Neural cell (in vitro differentiated cells): Measurements from ENCODE around the gene ZIC4. TPM values are rescaled to one million over a fixed set of nuclear protein-coding genes. Genes with fewer than 3 reads are reported as not detected.

Source experiments
- H2AFZ ChIP-seq: fragments of 200-600, 300-800 bp; sonication (generic), shearing (Covaris generic); 2 replicates; pipeline ENCODE4 v1.6.0; 2014; ENCODE audit warnings: low read depth, mild to moderate bottlenecking, antibody characterized with exemption, low read length, moderate library complexity
- H3F3A ChIP-seq: fragments of 200-600 bp; shearing (Covaris generic); 2 replicates; pipeline ENCODE4 v1.6.1; 2016; ENCODE audit warnings: mild to moderate bottlenecking, moderate library complexity, mixed read lengths, antibody characterized with exemption, low read length; ENCODE audit not compliant: insufficient read depth, poor library complexity, severe bottlenecking
- H3K27ac ChIP-seq: fragments of 200-600, 300-800 bp; sonication (generic), shearing (Covaris generic); 2 replicates; pipeline ENCODE4 v1.5.1; 2014; ENCODE audit warnings: mild to moderate bottlenecking, low read length, moderate library complexity
- H3K27me3 ChIP-seq: fragments of 300-800, 200-600 bp; sonication (generic), shearing (Covaris generic); 2 replicates; pipeline ENCODE4 v1.6.0; 2014; ENCODE audit warnings: mild to moderate bottlenecking, low read depth, low read length, moderate library complexity; ENCODE audit not compliant: insufficient read depth
- H3K36me3 ChIP-seq: fragments of 300-800, 200-600 bp; sonication (generic), shearing (Covaris generic); 2 replicates; pipeline ENCODE4 v1.5.1; 2014; ENCODE audit warnings: mild to moderate bottlenecking, antibody characterized with exemption, low read length, moderate library complexity; ENCODE audit not compliant: insufficient read depth
- H3K4me2 ChIP-seq: fragments of 300-800, 200-600 bp; sonication (generic), shearing (Covaris generic); 2 replicates; pipeline ENCODE4 v1.6.0; 2014; ENCODE audit warnings: mild to moderate bottlenecking, low read length
- H3K4me3 ChIP-seq: fragments of 300-800, 200-600 bp; sonication (generic), shearing (Covaris generic); 2 replicates; pipeline ENCODE4 v1.5.1; 2014; ENCODE audit warnings: mild to moderate bottlenecking, low read length, moderate library complexity
- H3K79me2 ChIP-seq: fragments of 200-600 bp; shearing (Covaris generic); replicated peaks from 2 replicates; pipeline ENCODE4 v1.6.0; 2014; ENCODE audit warnings: mild to moderate bottlenecking, low read length, moderate library complexity; ENCODE audit not compliant: insufficient read depth
- H3K9ac ChIP-seq: fragments of 300-800, 200-600 bp; sonication (generic), shearing (Covaris generic); 2 replicates; pipeline ENCODE4 v1.6.1; 2016; ENCODE audit warnings: mild to moderate bottlenecking, low read length, mixed read lengths
- H3K9me2 ChIP-seq: fragments of 200-600 bp; shearing (Covaris generic); 2 replicates; pipeline ENCODE4 v1.6.1; 2016; ENCODE audit warnings: mild to moderate bottlenecking, low read length, mixed read lengths; ENCODE audit not compliant: insufficient read depth
- H3K9me3 ChIP-seq: fragments of 200-600, 300-800 bp; sonication (generic), shearing (Covaris generic); 2 replicates; pipeline ENCODE4 v1.6.1; 2016; ENCODE audit warnings: mild to moderate bottlenecking, mixed run types, low read length, moderate library complexity, mixed read lengths
- H4K20me1 ChIP-seq: fragments of 200-600 bp; shearing (Covaris generic); 2 replicates; pipeline ENCODE4 v1.6.1; 2016; ENCODE audit warnings: mild to moderate bottlenecking, mixed run types; ENCODE audit not compliant: insufficient read depth
- CTCF ChIP-seq: fragments of 450-650 bp; IDR thresholded peaks from 2 replicates; pipeline ENCODE4 v1.5.1; 2014; ENCODE audit warnings: antibody characterized with exemption, mild to moderate bottlenecking, moderate library complexity; ENCODE audit not compliant: poor library complexity, severe bottlenecking
- EP300 ChIP-seq: fragments of 450-650 bp; conservative IDR thresholded peaks from 2 replicates; pipeline ENCODE4 v1.6.1; 2014; ENCODE audit warnings: antibody characterized with exemption, mild to moderate bottlenecking, moderate library complexity; ENCODE audit not compliant: poor library complexity, severe bottlenecking
- MXI1 ChIP-seq: fragments of 450-650 bp; conservative IDR thresholded peaks from 2 replicates; pipeline ENCODE4 v1.6.1; 2014; ENCODE audit warnings: antibody characterized with exemption, mild to moderate bottlenecking; ENCODE audit not compliant: poor library complexity, severe bottlenecking
- POLR2AphosphoS5 ChIP-seq: IDR thresholded peaks from 2 replicates; pipeline ENCODE4 v1.6.1; 2012
- RAD21 ChIP-seq: fragments of 450-650 bp; conservative IDR thresholded peaks from 2 replicates; pipeline ENCODE4 v1.6.1; 2014; ENCODE audit warnings: antibody characterized with exemption, mild to moderate bottlenecking, moderate library complexity
- REST ChIP-seq: IDR thresholded peaks from 2 replicates; pipeline ENCODE4 v1.6.1; 2012; ENCODE audit warnings: borderline replicate concordance
- SMC3 ChIP-seq: fragments of 450-650 bp; conservative IDR thresholded peaks from 2 replicates; pipeline ENCODE4 v1.6.1; 2014; ENCODE audit warnings: antibody characterized with exemption, mild to moderate bottlenecking, moderate library complexity; ENCODE audit not compliant: poor library complexity
- TAF1 ChIP-seq: IDR thresholded peaks from 2 replicates; pipeline ENCODE4 v1.6.1; 2012; ENCODE audit warnings: low read depth
- polyA plus RNA-seq: library from polyadenylated mRNA; depleted of rRNA; stranded (reverse); fragments of >200 nt; gene quantifications from 2 replicates; pipeline ENCODE4 v1.2.3, GENCODE V29; 2014

The ZIC4 gene
- polyA plus RNA-seq, 1 donor from 2014 or later, result 8.6 TPM

- Histone ChIP-seq H3K36me3 (no peaks in the 10 kb centered on the region), H4K20me1 (no peaks in the 10 kb centered on the region), H3K79me2 (peaks cover 83% of the 10 kb centered on the region), H3K9ac (no peak overlapping the region), H3F3A (peaks cover 11% of the 10 kb centered on the region), H3K9me2 (no peaks in the 10 kb centered on the region), H3K4me2 (peak overlapping the region; percentile 27), H2AFZ (no peak overlapping the region), H3K4me3 (peak overlapping the region; percentile 49), H3K27ac (peak overlapping the region; percentile 23), H3K9me3 (no peaks in the 10 kb centered on the region), H3K27me3 (peaks cover 73% of the 10 kb centered on the region)
- TF ChIP-seq SMC3 (no peak), RAD21 (no peak), POLR2AphosphoS5 (peak; percentile 21)
Measured at GRCh38 chr3:147423537-147423797, 17.1 kb upstream of the ZIC4 start.

- Histone ChIP-seq H3K27me3 (peaks cover 78% of the 10 kb centered on the region), H3K4me2 (peak overlapping the region; percentile 27), H4K20me1 (no peaks in the 10 kb centered on the region), H3K27ac (peak overlapping the region; percentile 23), H2AFZ (no peak overlapping the region), H3K9ac (peak overlapping the region; percentile 29), H3K9me3 (no peaks in the 10 kb centered on the region), H3F3A (peaks cover 11% of the 10 kb centered on the region), H3K79me2 (peaks cover 86% of the 10 kb centered on the region), H3K9me2 (no peaks in the 10 kb centered on the region), H3K4me3 (peak overlapping the region; percentile 49), H3K36me3 (no peaks in the 10 kb centered on the region)
- TF ChIP-seq SMC3 (no peak), POLR2AphosphoS5 (peak; percentile 38)
Measured at GRCh38 chr3:147422601-147423536, 16.5 kb upstream of the ZIC4 start.

GRCh38 chr3:147422196-147422595 lies 15.9 kb upstream of the ZIC4 start:
- Histone ChIP-seq H3K27me3 (peaks cover 78% of the 10 kb centered on the region), H3K9ac (peak overlapping the region; percentile 29), H3K27ac (peak overlapping the region; percentile 23), H3K4me3 (no peak overlapping the region), H3F3A (peaks cover 11% of the 10 kb centered on the region), H3K9me3 (no peaks in the 10 kb centered on the region), H4K20me1 (no peaks in the 10 kb centered on the region), H3K79me2 (peaks cover 87% of the 10 kb centered on the region), H2AFZ (no peak overlapping the region), H3K4me2 (no peak overlapping the region), H3K36me3 (no peaks in the 10 kb centered on the region), H3K9me2 (no peaks in the 10 kb centered on the region)
- TF ChIP-seq REST, result no peak
- TF ChIP-seq MXI1, result no peak
- TF ChIP-seq TAF1, result no peak
- TF ChIP-seq EP300, result no peak
- TF ChIP-seq CTCF, result no peak
- TF ChIP-seq SMC3, result no peak
